GM18505 (cell line): Measurements from ENCODE around the gene FADS1.

Source experiments
- ATAC-seq: cut with Tn5 transposase; IDR thresholded peaks from one replicate; pipeline ENCODE4 v1.9.1; 2021; ENCODE audit not compliant: unreplicated experiment
- POLR2A ChIP-seq: IDR thresholded peaks from 4 replicates; pipeline ENCODE4 v1.6.1; 2011; ENCODE audit warnings: borderline replicate concordance; ENCODE audit not compliant: insufficient read depth, insufficient read length; ENCODE audit errors: extremely low read depth

Gene FADS1

GRCh38 chr11:61826930-61827570, 10.2 kb upstream of the FADS1 start:
- TF ChIP-seq POLR2A = peak; percentile 2
- peak; percentile 19 for ATAC-seq

GRCh38 chr11:61820174-61820573, 3.4 kb upstream of the FADS1 start:
- ATAC-seq = no peak
- no peak for TF ChIP-seq POLR2A

GRCh38 chr11:61817471-61818202, 834 bp upstream of the FADS1 start:
- ATAC-seq = no peak
- no peak for TF ChIP-seq POLR2A

- peak; percentile 10 for TF ChIP-seq POLR2A
- peak; percentile 33 for ATAC-seq
Measured at GRCh38 chr11:61815790-61816735, 740 bp downstream of the FADS1 start.

GRCh38 chr11:61814958-61815789, 1.6 kb downstream of the FADS1 start:
- peak; percentile 66 for TF ChIP-seq POLR2A
- peak; percentile 39 for ATAC-seq

- ATAC-seq = no peak
- TF ChIP-seq POLR2A = no peak
Measured at GRCh38 chr11:61814247-61814957, 2.4 kb downstream of the FADS1 start.

GRCh38 chr11:61812736-61813411, 3.9 kb downstream of the FADS1 start:
- ATAC-seq = no peak
- TF ChIP-seq POLR2A = no peak

- TF ChIP-seq POLR2A = no peak
- no peak for ATAC-seq
Measured at GRCh38 chr11:61811831-61812230, 5.0 kb downstream of the FADS1 start.

- ATAC-seq = no peak
- no peak for TF ChIP-seq POLR2A
Measured at GRCh38 chr11:61810671-61811175, 6.1 kb downstream of the FADS1 start.

GRCh38 chr11:61806785-61807184, 10.0 kb downstream of the FADS1 start:
- no peak for TF ChIP-seq POLR2A
- no peak for ATAC-seq

- no peak for ATAC-seq
- TF ChIP-seq POLR2A = no peak
Measured at GRCh38 chr11:61805146-61805545, 11.7 kb downstream of the FADS1 start.

GRCh38 chr11:61803889-61804647, 12.7 kb downstream of the FADS1 start:
- no peak for ATAC-seq
- TF ChIP-seq POLR2A = no peak
